Measurements from ENCODE around the gene BNIP5. TPM values are rescaled to one million over a fixed set of nuclear protein-coding genes. Genes with fewer than 3 reads are reported as not detected.

Gene BNIP5
- total RNA-seq, 1 donor from 2014 or later: not detected

DNA sequence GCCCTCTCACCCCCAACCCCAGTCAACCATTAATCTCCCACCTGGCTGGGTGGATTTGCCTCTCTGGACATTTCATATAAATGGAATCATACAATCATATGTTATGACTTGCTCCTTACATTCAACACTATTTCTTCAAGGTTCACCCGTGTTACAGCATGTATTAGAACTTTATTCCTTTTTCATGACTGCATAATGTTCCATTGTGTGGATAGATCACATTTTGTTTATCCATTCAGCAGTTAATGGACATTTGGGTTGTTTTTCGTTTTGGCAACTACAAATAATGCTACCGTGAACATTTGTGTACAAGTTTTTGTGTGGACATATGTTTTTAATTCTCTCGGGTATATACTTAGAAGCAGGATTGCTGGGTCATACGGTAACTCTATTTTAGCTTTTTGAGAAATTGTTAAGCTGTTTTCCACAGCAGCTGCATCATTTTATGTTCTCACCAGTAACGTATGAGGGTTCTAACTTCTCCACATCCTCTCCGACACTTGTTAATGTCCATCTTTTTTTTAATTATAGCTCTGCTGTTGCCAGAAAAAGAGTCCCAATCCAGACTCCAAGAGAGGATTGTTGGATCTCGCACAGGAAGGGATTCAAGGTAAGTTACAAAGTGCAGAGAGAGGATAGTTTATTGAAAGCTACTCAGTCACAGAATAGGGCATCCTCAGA is 15.9 kb upstream of the BNIP5 start:
- peak overlapping the region; percentile 76 to 89 for H3K27ac ChIP-seq
- intact Hi-C loops (cut with DNase I): no loop called here
- no peaks in the 10 kb centered on the region for H3K9me3 ChIP-seq
- TF ChIP-seq, protein P1, sequence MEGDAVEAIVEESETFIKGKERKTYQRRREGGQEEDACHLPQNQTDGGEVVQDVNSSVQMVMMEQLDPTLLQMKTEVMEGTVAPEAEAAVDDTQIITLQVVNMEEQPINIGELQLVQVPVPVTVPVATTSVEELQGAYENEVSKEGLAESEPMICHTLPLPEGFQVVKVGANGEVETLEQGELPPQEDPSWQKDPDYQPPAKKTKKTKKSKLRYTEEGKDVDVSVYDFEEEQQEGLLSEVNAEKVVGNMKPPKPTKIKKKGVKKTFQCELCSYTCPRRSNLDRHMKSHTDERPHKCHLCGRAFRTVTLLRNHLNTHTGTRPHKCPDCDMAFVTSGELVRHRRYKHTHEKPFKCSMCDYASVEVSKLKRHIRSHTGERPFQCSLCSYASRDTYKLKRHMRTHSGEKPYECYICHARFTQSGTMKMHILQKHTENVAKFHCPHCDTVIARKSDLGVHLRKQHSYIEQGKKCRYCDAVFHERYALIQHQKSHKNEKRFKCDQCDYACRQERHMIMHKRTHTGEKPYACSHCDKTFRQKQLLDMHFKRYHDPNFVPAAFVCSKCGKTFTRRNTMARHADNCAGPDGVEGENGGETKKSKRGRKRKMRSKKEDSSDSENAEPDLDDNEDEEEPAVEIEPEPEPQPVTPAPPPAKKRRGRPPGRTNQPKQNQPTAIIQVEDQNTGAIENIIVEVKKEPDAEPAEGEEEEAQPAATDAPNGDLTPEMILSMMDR (IDR thresholded peaks at IDR 0.05): no peak
- H3K27me3 ChIP-seq: no peaks in the 10 kb centered on the region
- H3K4me1 ChIP-seq: peaks cover 0 to 20% of the 10 kb centered on the region in 2 donors
- no peak overlapping the region for H3K4me3 ChIP-seq
- no peaks in the 10 kb centered on the region for H3K36me3 ChIP-seq
- DNase-seq (ENCODE audit: low spot score in 2 of 2): no peak

GRCh38 chr6:36350681-36351571 is 14.2 kb upstream of the BNIP5 start:
- DNase-seq (ENCODE audit: low spot score in 2 of 2): peak in 1 of 2 donors; percentile 77
- no peaks in the 10 kb centered on the region for H3K9me3 ChIP-seq
- H3K4me1 ChIP-seq: peaks cover 0 to 20% of the 10 kb centered on the region in 2 donors
- TF ChIP-seq, protein P1 (IDR thresholded peaks at IDR 0.05): no peak
- H3K27ac ChIP-seq: peak overlapping the region; percentile 76 to 89
- H3K27me3 ChIP-seq: no peaks in the 10 kb centered on the region
- H3K36me3 ChIP-seq: no peaks in the 10 kb centered on the region
- no peak overlapping the region for H3K4me3 ChIP-seq
- intact Hi-C loops (cut with DNase I): no loop called here

DNA sequence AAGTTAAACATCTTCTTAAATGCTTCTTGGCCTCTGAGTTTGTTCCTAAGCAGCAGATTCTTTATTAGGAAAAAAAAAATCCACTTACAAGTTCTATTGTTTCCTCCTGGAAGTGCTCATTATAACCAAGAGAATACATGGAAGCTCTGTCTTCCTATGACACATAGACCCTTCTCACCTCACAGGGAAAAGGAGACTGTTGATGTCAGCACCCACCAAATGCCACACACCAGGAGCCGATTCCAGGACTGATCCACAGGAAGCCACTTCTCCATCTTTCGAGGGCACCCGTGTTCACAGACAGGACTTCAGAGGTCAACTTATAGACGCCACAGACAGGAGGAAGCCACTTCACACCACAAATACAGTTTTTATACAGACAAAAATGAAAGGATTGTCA is 13.4 kb upstream of the BNIP5 start:
- H3K9me3 ChIP-seq: no peaks in the 10 kb centered on the region
- H3K27ac ChIP-seq: peak overlapping the region; percentile 76 to 89
- intact Hi-C loops (cut with DNase I): no loop called here
- DNase-seq (ENCODE audit: low spot score in 2 of 2): no peak
- H3K4me1 ChIP-seq: peaks cover 0 to 20% of the 10 kb centered on the region in 2 donors
- H3K4me3 ChIP-seq: no peak overlapping the region
- H3K27me3 ChIP-seq: no peaks in the 10 kb centered on the region
- TF ChIP-seq, protein P1 (IDR thresholded peaks at IDR 0.05): no peak
- no peaks in the 10 kb centered on the region for H3K36me3 ChIP-seq

DNA sequence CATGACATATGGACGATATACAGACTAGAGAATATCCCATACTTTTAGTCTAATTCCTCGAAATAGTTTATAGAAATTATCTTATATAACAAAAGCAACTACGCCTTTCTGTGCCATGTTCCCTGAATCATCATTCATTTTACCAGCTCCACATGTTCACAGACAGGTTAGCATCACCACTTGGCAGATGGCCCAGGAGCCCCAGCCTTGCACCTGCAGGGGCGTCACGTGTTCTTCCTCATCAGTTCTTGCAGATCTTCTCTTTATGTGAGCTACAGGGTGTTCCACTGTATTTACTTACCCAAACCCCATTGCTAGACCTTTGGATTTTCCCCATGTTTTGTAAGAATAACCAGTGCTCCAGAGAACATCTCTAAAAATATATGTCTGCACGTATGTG is 12.6 kb upstream of the BNIP5 start:
- TF ChIP-seq, protein P1 (IDR thresholded peaks at IDR 0.05): no peak
- H3K36me3 ChIP-seq: no peaks in the 10 kb centered on the region
- no peaks in the 10 kb centered on the region for H3K9me3 ChIP-seq
- no peak overlapping the region for H3K27ac ChIP-seq
- DNase-seq (ENCODE audit: low spot score in 2 of 2): no peak
- intact Hi-C loops (cut with DNase I): no loop called here
- H3K27me3 ChIP-seq: no peaks in the 10 kb centered on the region
- no peak overlapping the region for H3K4me3 ChIP-seq
- H3K4me1 ChIP-seq: peaks cover 0 to 20% of the 10 kb centered on the region in 2 donors

- intact Hi-C loops (cut with DNase I): no loop called here
- no peak overlapping the region for H3K4me3 ChIP-seq
- H3K9me3 ChIP-seq: no peaks in the 10 kb centered on the region
- no peak overlapping the region for H3K27ac ChIP-seq
- TF ChIP-seq, protein P1 (IDR thresholded peaks at IDR 0.05): no peak
- H3K27me3 ChIP-seq: no peaks in the 10 kb centered on the region
- H3K36me3 ChIP-seq: no peaks in the 10 kb centered on the region
- peaks cover 0 to 31% of the 10 kb centered on the region in 2 donors for H3K4me1 ChIP-seq
- DNase-seq (ENCODE audit: low spot score in 2 of 2): no peak
These were observed 10.9 kb upstream of the BNIP5 start for GRCh38 chr6:36347621-36348020.
